HG02588 (cell line): Measurements from ENCODE around the gene CSF1.
"Not testable (repeated sequence)": the region's sequence is repeated elsewhere in the genome, so short reads cannot be mapped to it uniquely, and the experiment has no call there.

Source experiments
- ATAC-seq: cut with Tn5 transposase; IDR thresholded peaks from one replicate; pipeline ENCODE4 v1.9.1; 2021; ENCODE audit warnings: mild to moderate bottlenecking, moderate library complexity; ENCODE audit not compliant: unreplicated experiment

The CSF1 gene

GRCh38 chr1:109910123-109910962 lies at the start of gene CSF1:
Gene CSF1, plus strand, starts transcription at chr1:109910849. Its CDS starts 175 bp downstream, at chr1:109911024.
- no peak for ATAC-seq

GRCh38 chr1:109861616-109862015 lies 49.0 kb upstream of the CSF1 start:
- not testable (repeated sequence) for ATAC-seq

GRCh38 chr1:109863667-109864046 lies 47.0 kb upstream of the CSF1 start:
- ATAC-seq, result no peak

- no peak for ATAC-seq
Observed at GRCh38 chr1:109864047-109864822, 46.4 kb upstream of the CSF1 start.

- ATAC-seq, result no peak
Observed at GRCh38 chr1:109864930-109865612, 45.6 kb upstream of the CSF1 start.

- no peak for ATAC-seq
Observed at GRCh38 chr1:109866071-109866470, 44.6 kb upstream of the CSF1 start.

GRCh38 chr1:109873278-109874175 lies 37.1 kb upstream of the CSF1 start:
- no peak for ATAC-seq

GRCh38 chr1:109874445-109874844 lies 36.2 kb upstream of the CSF1 start:
- ATAC-seq, result no peak

GRCh38 chr1:109875874-109876273 lies 34.8 kb upstream of the CSF1 start:
- no peak for ATAC-seq

GRCh38 chr1:109876617-109877316 lies 33.9 kb upstream of the CSF1 start:
- ATAC-seq, result no peak

GRCh38 chr1:109877317-109877771 lies 33.3 kb upstream of the CSF1 start:
- no peak for ATAC-seq

GRCh38 chr1:109877776-109878175 lies 32.9 kb upstream of the CSF1 start:
- no peak for ATAC-seq

GRCh38 chr1:109878531-109879104 lies 32.0 kb upstream of the CSF1 start:
- no peak for ATAC-seq

GRCh38 chr1:109879371-109879770 lies 31.3 kb upstream of the CSF1 start:
- not testable (repeated sequence) for ATAC-seq

GRCh38 chr1:109879881-109880525 lies 30.6 kb upstream of the CSF1 start:
- ATAC-seq, result no peak

- no peak for ATAC-seq
Observed at GRCh38 chr1:109880971-109881894, 29.4 kb upstream of the CSF1 start.

- no peak for ATAC-seq
Observed at GRCh38 chr1:109881906-109882287, 28.8 kb upstream of the CSF1 start.
